Pancreas (tissue), 10 donors: ENCODE data around the gene TLCD1. TPM values are rescaled to one million over a fixed set of nuclear protein-coding genes. Genes with fewer than 3 reads are reported as not detected.
"Not testable (repeated sequence)": the region's sequence is repeated elsewhere in the genome, so short reads cannot be mapped to it uniquely, and the experiment has no call there.

Experiments used
- ATAC-seq, 4 donors: fragments of 200-7000 bp; cut with Tn5 transposase; one replicate each; pipeline versions ENCODE4 v1.8.0 to v1.9.1; 2020; ENCODE audit warnings: mild to moderate bottlenecking in 4 of 4, moderate library complexity in 4 of 4
- DNase-seq, 6 donors: peaks; one replicate each; pipeline ENCODE4 v3.0.0-alpha.2; 2020
- FAIRE-seq: peaks from 2 replicates; lab custom pipeline; 2012; peaks lifted over from hg19 to GRCh38; lab: Jason Lieb, UNC
- H3K27ac ChIP-seq, 4 donors: fragments of 200-600 bp; sonication (generic); 1 replicate in 3 of 4; 2 replicates in 1 of 4; pipeline versions ENCODE4 v1.5.0 to v1.8.0; 2020
- H3K27me3 ChIP-seq, 4 donors: fragments of 200-600 bp; one replicate each; pipeline ENCODE4 v1.8.0; 2021
- H3K36me3 ChIP-seq, 3 donors: fragments of 200-600 bp; sonication (generic) in 1 of 3; one replicate each; pipeline versions ENCODE4 v1.5.0 to v1.8.0; 2020 to 2021
- H3K4me1 ChIP-seq, 3 donors: fragments of 200-600 bp; one replicate each; pipeline ENCODE4 v1.8.0; 2021
- H3K4me3 ChIP-seq, 4 donors: fragments of 200-600 bp; sonication (generic) in 2 of 4; one replicate each; pipeline versions ENCODE4 v1.5.0 to v1.8.0; 2020 to 2021
- H3K9me3 ChIP-seq, 4 donors: fragments of 200-600 bp; one replicate each; pipeline ENCODE4 v1.8.0; 2021
- CTCF ChIP-seq, 4 donors: fragments of 200-600 bp; sonication (generic) in 3 of 4; IDR thresholded peaks; one replicate each; pipeline versions ENCODE4 v1.5.0 to v1.8.0; 2021; ENCODE audit warnings: antibody characterized with exemption in 4 of 4
- WGBS, 2 donors: extraction: QIAGEN DNeasy Blood & Tissue Kit; methylation state at CpG; one replicate each; pipeline ENCODE4 v1.1.7; 2013; 5-methylcytosine and 5-hydroxymethylcytosine counted together
- intact Hi-C, 3 donors: fragments of 100-400 bp; cut with DNase I; formaldehyde crosslinking; loops; one replicate each; pipeline versions ENCODE4 v1.11.1 to v1.14.2; 2022
- polyA plus RNA-seq, 2 donors: library from polyadenylated mRNA; stranded (reverse); fragments of 200-250 nt; gene quantifications; one replicate each; pipeline ENCODE4 v1.2.3, GENCODE V29; 2013
- total RNA-seq, 6 donors: library from RNA; stranded (reverse); fragmentation: NEBNext Ultra II Directional in 4 of 6; extraction: Animal tissue kit (Norgen Biotek cat#: 25700) in 4 of 6; gene quantifications; one replicate each; pipeline versions ENCODE4 v1.2.1 to v1.2.4, GENCODE V29; 2021 to 2023
- donor health status: healthy with polysubstance abuse.
- donor health status: DM: no; HTN: no; CAD: no; lungs with moderate emphysema.
- donor health status: DM: no; HTN: no; CAD: no.
- donor health status: control.
- donor health status: control.
- donor health status: Bipolar disorder and iron deficiency.
- donor health status: DM: yes; HTN: yes; CAD: no.
- donor health status: DM: no; HTN: no; CAD: no.
- donor health status: DM: no; HTN: no; CAD: no.
- donor health status: DM: yes; HTN: yes; CAD: no.

Gene TLCD1
- total and polyA plus RNA-seq, 8 donors = 3.7 to 10.5 (median 5.3) TPM

- H3K27ac ChIP-seq = no peak overlapping the region
- WGBS, 2 donors = 82 to 85% methylated on average over 10 of the region's 10 CpGs
- no peak for TF ChIP-seq CTCF (IDR thresholded peaks at IDR 0.05)
- DNase-seq (peak in 1 of 6 donors; percentile 16), ATAC-seq (no peak), FAIRE-seq (no peak)
- no peaks in the 10 kb centered on the region for H3K27me3 ChIP-seq
- H3K9me3 ChIP-seq = no peaks in the 10 kb centered on the region
- peak overlapping the region in 1 of 4 donors; percentile 84 for H3K4me3 ChIP-seq
- peaks cover 11 to 33% (median 18%) of the 10 kb centered on the region in 3 donors for H3K4me1 ChIP-seq
- intact Hi-C loops = loop anchor here in 1 of 3 donors (5.0 kb wide), 1 partner anchor 33 kb away; no protein-coding TSS in a partner anchor
- peaks cover 0 to 33% (median 23%) of the 10 kb centered on the region in 3 donors for H3K36me3 ChIP-seq
These were observed 1.4 kb downstream of the TLCD1 start for GRCh38 chr17:28724500-28725165.

GRCh38 chr17:28723836-28724499 is 2.1 kb downstream of the TLCD1 start:
- H3K27ac ChIP-seq, ATAC-seq, DNase-seq, H3K4me3 ChIP-seq, H3K27me3 ChIP-seq, H3K9me3 ChIP-seq, FAIRE-seq: not testable (repeated sequence)
- Histone ChIP-seq H3K4me1 (peaks cover 11 to 30% (median 18%) of the 10 kb centered on the region in 3 donors), H3K36me3 (peaks cover 0 to 33% (median 23%) of the 10 kb centered on the region in 3 donors)
- 76% methylated on average over 4 of the region's 4 CpGs for WGBS, 2 donors
- intact Hi-C loops = loop anchor here in 1 of 3 donors (5.0 kb wide), 1 partner anchor 33 kb away; no protein-coding TSS in a partner anchor

GRCh38 chr17:28723159-28723835 is 2.7 kb downstream of the TLCD1 start:
- Histone ChIP-seq H3K9me3 (no peaks in the 10 kb centered on the region), H3K27ac (no peak overlapping the region), H3K4me3 (no peak overlapping the region), H3K4me1 (peaks cover 11 to 34% (median 18%) of the 10 kb centered on the region in 3 donors), H3K27me3 (no peaks in the 10 kb centered on the region), H3K36me3 (peaks cover 0 to 33% (median 23%) of the 10 kb centered on the region in 3 donors)
- TF ChIP-seq CTCF (IDR thresholded peaks at IDR 0.05) = no peak
- peak in 1 of 6 donors; percentile 8 for DNase-seq
- ATAC-seq = no peak
- no peak for FAIRE-seq
- WGBS, 2 donors = 75% methylated on average over 6 of the region's 6 CpGs
- intact Hi-C loops = loop anchor here in 1 of 3 donors (5.0 kb wide), 1 partner anchor 34 kb away; no protein-coding TSS in a partner anchor

- no peak for ATAC-seq
- H3K4me1 ChIP-seq = peaks cover 11 to 34% (median 18%) of the 10 kb centered on the region in 3 donors
- 62 to 65% methylated on average over 7 of the region's 7 CpGs for WGBS, 2 donors
These were observed 3.4 kb downstream of the TLCD1 start for GRCh38 chr17:28722417-28723158.

GRCh38 chr17:28720997-28721329 is 5.1 kb downstream of the TLCD1 start:
- H3K27ac ChIP-seq, ATAC-seq, FAIRE-seq, H3K27me3 ChIP-seq, DNase-seq, H3K9me3 ChIP-seq: not testable (repeated sequence)
- peaks cover 0 to 33% (median 23%) of the 10 kb centered on the region in 3 donors for H3K36me3 ChIP-seq
- peaks cover 11 to 34% (median 18%) of the 10 kb centered on the region in 3 donors for H3K4me1 ChIP-seq
- WGBS, 2 donors = 21 to 31% methylated on average over 19 of the region's 19 CpGs
- H3K4me3 ChIP-seq = peak overlapping the region in 3 of 4 donors; percentile 62 to 87 (median 76)
- intact Hi-C loops = loop anchor here in 1 of 3 donors (5.0 kb wide), 1 partner anchor 36 kb away; no protein-coding TSS in a partner anchor

More at GRCh38 chr17:28722417-28723158, 3.4 kb downstream of the TLCD1 start:
- no peaks in the 10 kb centered on the region for H3K9me3 ChIP-seq
- H3K27me3 ChIP-seq = no peaks in the 10 kb centered on the region
- DNase-seq = peak in 1 of 6 donors; percentile 10
- peaks cover 0 to 33% (median 23%) of the 10 kb centered on the region in 3 donors for H3K36me3 ChIP-seq
- intact Hi-C loops = loop anchor here in 1 of 3 donors (5.0 kb wide), 1 partner anchor 35 kb away; no protein-coding TSS in a partner anchor
- H3K27ac ChIP-seq = no peak overlapping the region
- no peak for TF ChIP-seq CTCF (IDR thresholded peaks at IDR 0.05)
- FAIRE-seq = no peak
- H3K4me3 ChIP-seq = no peak overlapping the region
